NCI-H1105 treated with DMSO at 0.1 percent for 48 hours (cell line): ENCODE data around the gene RAP2C.
A peak's percentile ranks its signal among the peaks of the same experiment; 100 is the strongest.
"Not testable (repeated sequence)": the region's sequence is repeated elsewhere in the genome, so short reads cannot be mapped to it uniquely, and the experiment has no call there.

Source experiments
- DNase-seq: peaks from one replicate; lab custom pipeline; 2025; lab: John Stamatoyannopoulos, UW

The RAP2C gene

GRCh38 chrX:132199941-132200340 is 19.3 kb downstream of the RAP2C start:
- no peak for DNase-seq

GRCh38 chrX:132193872-132194574 is 25.2 kb downstream of the RAP2C start:
- DNase-seq, result no peak

- DNase-seq, result no peak
Observed at GRCh38 chrX:132191938-132192337, 27.3 kb downstream of the RAP2C start.

GRCh38 chrX:132188175-132188574 is 31.1 kb downstream of the RAP2C start:
- DNase-seq, result no peak

GRCh38 chrX:132187451-132187850 is 31.8 kb downstream of the RAP2C start:
- no peak for DNase-seq

GRCh38 chrX:132184871-132185270 is 34.4 kb downstream of the RAP2C start:
- no peak for DNase-seq

GRCh38 chrX:132181364-132181763 is 37.9 kb downstream of the RAP2C start:
- no peak for DNase-seq

GRCh38 chrX:132180929-132181328 is 38.3 kb downstream of the RAP2C start:
- no peak for DNase-seq

- no peak for DNase-seq
Observed at GRCh38 chrX:132173647-132174046, 45.6 kb downstream of the RAP2C start.

GRCh38 chrX:132171881-132172280 is 47.4 kb downstream of the RAP2C start:
- DNase-seq, result no peak

- DNase-seq, result no peak
Observed at GRCh38 chrX:132171478-132171877, 47.8 kb downstream of the RAP2C start.

GRCh38 chrX:132169554-132169953 is 49.7 kb downstream of the RAP2C start:
- DNase-seq, result peak; percentile 24

GRCh38 chrX:132165651-132166050 is 53.6 kb downstream of the RAP2C start:
- no peak for DNase-seq

- DNase-seq, result no peak
Observed at GRCh38 chrX:132165005-132165404, 54.2 kb downstream of the RAP2C start.

- DNase-seq, result not testable (repeated sequence)
Observed at GRCh38 chrX:132163094-132163493, 56.2 kb downstream of the RAP2C start.

GRCh38 chrX:132153166-132153565 is 66.1 kb downstream of the RAP2C start:
- no peak for DNase-seq
